HG03135 (cell line): ENCODE results near the gene FAM120C.
A peak's percentile ranks its signal among the peaks of the same experiment; 100 is the strongest.

Source experiments
- ATAC-seq: cut with Tn5 transposase; IDR thresholded peaks from one replicate; pipeline ENCODE4 v1.9.1; 2021; ENCODE audit warnings: mild to moderate bottlenecking, moderate library complexity; ENCODE audit not compliant: unreplicated experiment

FAM120C gene

DNA sequence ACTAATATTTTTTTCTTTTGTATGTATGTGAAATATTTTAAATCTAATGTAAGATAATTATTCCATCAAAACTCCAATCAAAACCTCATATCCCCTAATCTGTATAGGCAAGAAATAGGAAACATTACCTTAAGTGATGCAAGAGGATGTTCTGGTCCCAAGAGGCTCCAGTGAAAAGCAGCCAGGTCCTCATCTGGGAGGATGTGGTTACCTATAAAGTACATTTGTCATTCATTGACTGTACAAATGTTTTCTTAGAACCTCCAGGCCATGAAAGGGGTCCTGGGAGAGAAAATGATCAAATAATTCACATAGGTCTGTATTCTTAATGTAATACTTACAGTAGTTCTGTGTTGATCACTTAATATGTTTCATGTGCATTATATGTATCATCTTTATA is 25.5 kb downstream of the FAM120C start:
- no peak for ATAC-seq

DNA sequence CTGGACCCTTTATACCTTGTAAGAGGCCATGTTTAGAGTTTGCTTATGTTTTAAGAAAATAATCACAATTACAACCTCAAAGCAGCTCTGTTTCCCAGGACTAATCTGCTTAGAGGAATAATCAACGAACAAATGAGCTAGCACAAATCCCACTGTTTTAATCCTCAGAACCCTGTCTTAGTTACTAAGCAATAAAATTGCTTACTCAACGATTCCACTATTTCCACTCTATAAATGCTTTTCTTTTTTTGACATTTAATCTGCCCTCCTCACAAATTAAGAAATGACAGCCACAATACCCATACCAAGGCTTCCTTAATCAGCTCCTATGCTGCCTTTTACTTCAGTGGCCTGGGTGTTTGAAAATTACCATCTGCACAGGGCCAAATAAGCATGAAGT is 48.8 kb downstream of the FAM120C start:
- no peak for ATAC-seq

- no peak for ATAC-seq
Measured at GRCh38 chrX:54116391-54116790, 66.7 kb downstream of the FAM120C start.

GRCh38 chrX:54093571-54093970 is 89.5 kb downstream of the FAM120C start:
- ATAC-seq = no peak

- no peak for ATAC-seq
Measured at GRCh38 chrX:54093159-54093558, 89.9 kb downstream of the FAM120C start.

- no peak for ATAC-seq
Measured at GRCh38 chrX:54090880-54091279, 92.2 kb downstream of the FAM120C start.

- no peak for ATAC-seq
Measured at GRCh38 chrX:54089191-54089590, 93.9 kb downstream of the FAM120C start.

GRCh38 chrX:54087661-54088060 is 95.4 kb downstream of the FAM120C start:
- no peak for ATAC-seq

- no peak for ATAC-seq
Measured at GRCh38 chrX:54085666-54086065, 97.4 kb downstream of the FAM120C start.

DNA sequence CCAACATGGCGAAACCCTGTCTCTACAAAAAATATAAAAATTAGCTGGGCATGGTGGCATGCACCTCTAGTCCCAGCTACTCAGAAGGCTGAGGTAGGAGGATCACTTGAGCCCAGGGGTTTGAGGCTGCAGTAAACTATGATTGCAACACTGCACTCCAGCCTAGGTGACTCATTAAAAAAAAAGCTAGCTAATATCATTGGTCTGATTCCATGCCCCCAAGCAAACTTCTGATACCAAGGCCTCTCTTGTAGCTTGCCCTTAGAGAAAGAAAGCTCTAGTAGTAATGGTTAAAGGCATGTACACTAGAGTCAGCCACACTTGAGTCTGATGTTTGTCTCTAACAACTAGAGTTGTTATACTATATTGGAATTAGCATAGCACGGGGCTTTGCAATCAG is 106.2 kb downstream of the FAM120C start:
- ATAC-seq = no peak

- ATAC-seq = no peak
Measured at GRCh38 chrX:54074826-54075225, 108.2 kb downstream of the FAM120C start.

- ATAC-seq = no peak
Measured at GRCh38 chrX:54067766-54068165, 115.3 kb downstream of the FAM120C start.

GRCh38 chrX:54066841-54067240 is 116.2 kb downstream of the FAM120C start:
- ATAC-seq = no peak

DNA sequence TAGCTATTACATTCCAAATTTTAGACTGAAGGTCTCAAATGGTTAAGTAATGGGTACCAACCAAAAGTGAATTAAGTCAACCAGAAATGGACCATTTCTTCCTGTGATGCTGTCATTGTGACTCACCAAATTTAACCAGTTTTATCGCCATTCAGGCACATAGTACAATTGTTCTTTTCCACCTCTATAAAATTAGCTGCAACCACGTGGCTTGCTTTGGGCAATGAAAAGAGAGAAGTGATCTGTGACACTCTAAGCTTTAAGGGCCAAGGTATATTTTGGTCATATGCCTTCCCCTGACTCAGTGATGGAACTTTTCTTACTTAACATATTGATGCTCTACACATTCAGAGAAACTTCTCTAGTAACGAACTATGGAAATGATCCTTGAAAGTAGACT is 118.5 kb downstream of the FAM120C start:
- ATAC-seq = no peak

DNA sequence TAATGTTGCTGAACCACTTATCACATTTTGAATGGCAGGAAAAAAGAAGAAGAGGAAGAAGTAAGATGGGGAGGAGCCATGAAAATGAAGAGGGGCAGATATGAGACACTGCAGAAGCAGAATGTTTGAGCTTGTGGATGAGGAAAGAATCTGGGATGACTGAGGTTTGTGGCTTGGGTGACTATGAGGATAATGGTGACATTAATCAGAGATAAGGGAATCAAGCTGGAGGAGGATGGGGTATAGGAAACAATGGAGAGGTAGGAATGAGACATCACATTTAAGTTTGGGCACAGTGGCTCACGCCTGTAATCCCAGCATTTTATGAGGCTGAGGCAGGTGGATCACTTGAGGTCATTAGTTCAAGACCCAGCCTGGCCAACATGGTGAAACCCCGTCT is 119.7 kb downstream of the FAM120C start:
- ATAC-seq = no peak

GRCh38 chrX:54049801-54050200 is 133.3 kb downstream of the FAM120C start:
- no peak for ATAC-seq

DNA sequence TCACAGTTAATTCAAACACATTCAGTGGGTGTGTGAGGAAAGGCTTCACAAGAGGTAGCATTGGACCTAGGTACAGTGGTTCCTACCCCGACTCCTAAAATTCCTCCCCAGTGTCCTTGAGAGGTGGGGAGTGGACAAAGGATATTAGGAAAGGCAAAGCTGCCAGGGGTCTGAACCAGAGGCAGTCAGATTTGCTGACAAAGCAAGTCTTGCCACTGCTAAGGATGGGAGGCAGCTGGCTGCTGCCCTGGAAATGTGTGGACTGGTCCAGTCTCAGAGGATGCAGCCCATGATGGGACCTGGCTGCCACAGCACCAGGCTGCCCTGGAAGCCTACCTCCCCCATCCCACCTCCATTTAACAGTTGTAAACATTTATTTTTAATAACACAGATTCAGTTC is 134.6 kb downstream of the FAM120C start:
- no peak for ATAC-seq

- ATAC-seq = no peak
Measured at GRCh38 chrX:54045563-54046228, 137.4 kb downstream of the FAM120C start.

GRCh38 chrX:54044877-54045338 is 138.1 kb downstream of the FAM120C start:
- no peak for ATAC-seq

- ATAC-seq = peak; percentile 83
Measured at GRCh38 chrX:54044126-54044876, 138.8 kb downstream of the FAM120C start, which contains the start of gene PHF8. PHF8 (minus strand) TSS chrX:54044473; CDS start chrX:54042728, 1,745 bp downstream.

DNA sequence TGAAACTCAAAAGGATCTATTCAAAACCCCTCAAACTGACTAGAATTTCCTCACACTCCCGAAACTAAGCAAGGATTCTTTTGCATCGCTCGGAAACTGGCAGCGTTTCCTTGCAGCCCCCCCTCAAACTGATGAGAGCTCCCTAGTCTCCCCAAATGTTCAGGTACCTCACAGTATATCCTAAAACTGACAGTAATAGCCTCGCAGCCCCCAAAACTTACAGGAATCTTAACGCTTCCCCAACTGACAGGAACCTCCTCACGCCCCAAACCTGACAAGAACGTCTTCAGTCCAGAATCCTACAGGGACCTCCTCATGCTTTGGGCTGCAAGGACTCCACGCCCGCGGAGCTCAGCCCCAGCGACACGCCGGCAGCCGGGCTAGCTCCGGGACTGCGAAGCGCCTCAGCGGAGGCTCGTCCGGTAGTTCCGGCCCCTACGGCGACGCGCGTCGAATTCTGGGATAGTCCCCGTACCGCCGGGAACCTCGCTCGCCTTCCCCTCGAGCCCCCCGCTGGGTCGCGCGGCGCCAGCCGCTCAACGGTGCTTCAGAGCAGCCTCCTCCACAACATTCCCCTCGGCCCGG is 139.4 kb downstream of the FAM120C start:
- peak; percentile 20 for ATAC-seq

DNA sequence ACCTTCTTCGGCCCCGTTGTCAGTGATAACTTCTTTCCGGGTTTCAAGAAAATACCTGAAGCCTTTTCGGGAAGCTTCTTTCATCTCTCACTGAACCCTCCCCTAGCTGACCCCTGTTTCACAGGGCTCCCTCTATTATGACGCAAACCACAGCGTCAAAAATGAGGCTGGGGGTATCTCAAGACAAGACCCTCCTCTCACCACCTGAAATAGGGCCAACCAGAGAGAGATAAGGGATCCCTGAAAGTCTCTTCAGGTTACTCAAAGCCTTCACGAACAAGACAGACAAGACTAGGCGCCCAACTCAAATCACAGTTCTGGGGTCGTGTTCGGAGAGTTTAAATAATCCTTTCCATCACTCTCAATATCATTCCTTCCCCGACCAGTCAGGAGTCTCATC is 140.0 kb downstream of the FAM120C start:
- ATAC-seq = no peak
